ENCODE data around the gene HS6ST1.

Gene HS6ST1

DNA sequence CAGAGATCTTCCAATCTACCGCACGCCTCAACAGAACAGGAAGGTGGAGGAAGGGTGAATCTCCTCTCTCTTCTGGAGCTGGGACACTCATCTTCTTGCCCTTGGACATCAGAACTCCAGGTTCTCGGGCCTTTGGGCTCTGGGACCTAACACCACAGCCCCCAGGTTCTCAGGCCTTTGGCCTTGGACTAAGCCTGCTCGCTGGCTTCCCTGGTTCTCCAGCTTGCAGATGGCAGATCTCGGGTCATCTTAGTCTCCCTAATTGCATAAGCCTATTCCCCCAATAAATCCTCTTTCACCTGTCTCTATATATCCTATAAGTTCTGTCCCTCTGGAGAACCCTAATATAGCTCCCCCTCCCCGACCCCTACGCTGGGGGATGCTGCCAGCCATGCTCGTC is 14.8 kb downstream of the HS6ST1 start:
- Histone ChIP-seq H3K4me3 (replicated peaks; ENCODE audit: insufficient read depth, low read length) (no peak overlapping the region), H3K27ac (replicated peaks) (no peak overlapping the region), H3K27me3 (ENCODE audit: insufficient read depth, poor library complexity, severe bottlenecking) (no peaks in the 10 kb centered on the region)
- no peak for TF ChIP-seq GABPA (IDR thresholded peaks at IDR 0.05; ENCODE audit: low read depth)
- TF ChIP-seq REST (IDR thresholded peaks at IDR 0.05; ENCODE audit: insufficient replicate concordance, low read depth) = no peak
- no peak for TF ChIP-seq SPI1 (IDR thresholded peaks at IDR 0.05; ENCODE audit: borderline replicate concordance, low read depth)
- TF ChIP-seq, protein P1, sequence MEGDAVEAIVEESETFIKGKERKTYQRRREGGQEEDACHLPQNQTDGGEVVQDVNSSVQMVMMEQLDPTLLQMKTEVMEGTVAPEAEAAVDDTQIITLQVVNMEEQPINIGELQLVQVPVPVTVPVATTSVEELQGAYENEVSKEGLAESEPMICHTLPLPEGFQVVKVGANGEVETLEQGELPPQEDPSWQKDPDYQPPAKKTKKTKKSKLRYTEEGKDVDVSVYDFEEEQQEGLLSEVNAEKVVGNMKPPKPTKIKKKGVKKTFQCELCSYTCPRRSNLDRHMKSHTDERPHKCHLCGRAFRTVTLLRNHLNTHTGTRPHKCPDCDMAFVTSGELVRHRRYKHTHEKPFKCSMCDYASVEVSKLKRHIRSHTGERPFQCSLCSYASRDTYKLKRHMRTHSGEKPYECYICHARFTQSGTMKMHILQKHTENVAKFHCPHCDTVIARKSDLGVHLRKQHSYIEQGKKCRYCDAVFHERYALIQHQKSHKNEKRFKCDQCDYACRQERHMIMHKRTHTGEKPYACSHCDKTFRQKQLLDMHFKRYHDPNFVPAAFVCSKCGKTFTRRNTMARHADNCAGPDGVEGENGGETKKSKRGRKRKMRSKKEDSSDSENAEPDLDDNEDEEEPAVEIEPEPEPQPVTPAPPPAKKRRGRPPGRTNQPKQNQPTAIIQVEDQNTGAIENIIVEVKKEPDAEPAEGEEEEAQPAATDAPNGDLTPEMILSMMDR (IDR thresholded peaks at IDR 0.05; ENCODE audit: insufficient read depth, low read length) = no peak
- no peak for TF ChIP-seq POLR2AphosphoS5 (IDR thresholded peaks at IDR 0.05; ENCODE audit: low read depth)
- DNase-seq (ENCODE audit: low read depth in 1 of 2, low spot score in 1 of 2) = no peak

- DNase-seq (ENCODE audit: low read depth in 1 of 2, low spot score in 1 of 2) = no peak
- TF ChIP-seq POLR2AphosphoS5 (IDR thresholded peaks at IDR 0.05; ENCODE audit: low read depth) (no peak), GABPA (IDR thresholded peaks at IDR 0.05; ENCODE audit: low read depth) (no peak), REST (IDR thresholded peaks at IDR 0.05; ENCODE audit: insufficient replicate concordance, low read depth) (no peak), SPI1 (IDR thresholded peaks at IDR 0.05; ENCODE audit: borderline replicate concordance, low read depth) (no peak)
- TF ChIP-seq, protein P1 (IDR thresholded peaks at IDR 0.05; ENCODE audit: insufficient read depth, low read length) = no peak
- no peak overlapping the region for H3K27ac ChIP-seq (replicated peaks)
These were observed 15.4 kb downstream of the HS6ST1 start for GRCh38 chr2:128303095-128303791.

DNA sequence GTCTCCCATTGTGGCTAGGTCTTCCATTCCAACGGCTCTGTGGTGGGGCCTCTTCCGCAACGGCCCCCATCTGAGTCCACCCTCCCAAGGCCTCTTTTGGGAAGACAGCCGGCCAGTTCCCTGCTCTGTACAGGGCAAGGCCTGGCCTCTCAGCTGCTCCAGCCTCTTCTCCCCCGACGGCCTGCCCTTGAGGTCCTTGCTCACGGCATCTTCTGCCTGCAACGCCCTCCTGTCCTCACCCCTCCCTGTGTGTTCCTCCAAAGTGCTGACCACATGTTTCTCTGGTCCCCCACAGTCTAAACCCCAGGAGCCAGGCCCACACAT is 16.0 kb downstream of the HS6ST1 start:
- no peak overlapping the region for H3K4me3 ChIP-seq (replicated peaks; ENCODE audit: insufficient read depth, low read length)
- DNase-seq (ENCODE audit: low read depth in 1 of 2, low spot score in 1 of 2) = no peak
- no peaks in the 10 kb centered on the region for H3K27me3 ChIP-seq (ENCODE audit: insufficient read depth, poor library complexity, severe bottlenecking)
- no peak overlapping the region for H3K27ac ChIP-seq (replicated peaks)
- TF ChIP-seq GABPA (IDR thresholded peaks at IDR 0.05; ENCODE audit: low read depth) (no peak), POLR2AphosphoS5 (IDR thresholded peaks at IDR 0.05; ENCODE audit: low read depth) (no peak), REST (IDR thresholded peaks at IDR 0.05; ENCODE audit: insufficient replicate concordance, low read depth) (no peak)
- TF ChIP-seq, protein P1 (IDR thresholded peaks at IDR 0.05; ENCODE audit: insufficient read depth, low read length) = no peak

More at GRCh38 chr2:128303095-128303791, 15.4 kb downstream of the HS6ST1 start:
- no peaks in the 10 kb centered on the region for H3K27me3 ChIP-seq (ENCODE audit: insufficient read depth, poor library complexity, severe bottlenecking)
- H3K4me3 ChIP-seq (replicated peaks; ENCODE audit: insufficient read depth, low read length) = no peak overlapping the region

Data from HL-60 (cell line).